SK-N-SH (cell line): ENCODE data around the gene STAMBP.

Source experiments
- CHD2 ChIP-seq: fragments of 150-350 bp; IDR thresholded peaks from 2 replicates; pipeline ENCODE4 v1.6.1; 2018; ENCODE audit warnings: low read length; ENCODE audit not compliant: partially characterized antibody
- CTCF ChIP-seq: fragments of 200-600 bp; sonication (generic); IDR thresholded peaks from 2 replicates; pipeline ENCODE4 v1.6.1; 2017; ENCODE audit warnings: antibody characterized with exemption, mild to moderate bottlenecking, moderate library complexity
- FOXM1 ChIP-seq: IDR thresholded peaks from 2 replicates; pipeline ENCODE4 v1.4.0; 2012; ENCODE audit warnings: low read depth, mild to moderate bottlenecking
- IRF3 ChIP-seq: fragments of 150-350 bp; IDR thresholded peaks from 2 replicates; pipeline ENCODE4 v1.6.1; 2016; ENCODE audit warnings: mild to moderate bottlenecking, low read depth, low read length
- JUND ChIP-seq: IDR thresholded peaks from 2 replicates; pipeline ENCODE4 v1.4.0; 2012
- MAX ChIP-seq: IDR thresholded peaks from 2 replicates; pipeline ENCODE4 v1.4.0; 2012; ENCODE audit warnings: low read depth
- NFIC ChIP-seq: IDR thresholded peaks from 2 replicates; pipeline ENCODE4 v1.4.0; 2012; ENCODE audit warnings: borderline replicate concordance
- PBX3 ChIP-seq: IDR thresholded peaks from 2 replicates; pipeline ENCODE4; 2012
- POLR2AphosphoS5 ChIP-seq: IDR thresholded peaks from 2 replicates; pipeline ENCODE4 v1.6.1; 2012; ENCODE audit warnings: low read depth, low read length
- RAD21 ChIP-seq: IDR thresholded peaks from 2 replicates; pipeline ENCODE4 v1.6.1; 2012; ENCODE audit warnings: mild to moderate bottlenecking, low read length
- RXRA ChIP-seq: IDR thresholded peaks from 2 replicates; pipeline ENCODE4 v1.4.0; 2012; ENCODE audit warnings: low read depth, mild to moderate bottlenecking, borderline replicate concordance
- SIN3A ChIP-seq: IDR thresholded peaks from 2 replicates; pipeline ENCODE4 v1.6.1; 2012; ENCODE audit warnings: low read depth, mild to moderate bottlenecking, low read length, moderate library complexity, borderline replicate concordance
- TCF12 ChIP-seq: IDR thresholded peaks from 2 replicates; pipeline ENCODE4 v1.4.0; 2012
- USF2 ChIP-seq: fragments of 150-350 bp; IDR thresholded peaks from 2 replicates; pipeline ENCODE4 v1.6.1; 2017; ENCODE audit warnings: antibody characterized with exemption, low read length, low read depth, borderline replicate concordance

GRCh38 chr2:73862987-73863386 is 34.2 kb downstream of the STAMBP start:
- TF ChIP-seq CTCF = no peak
- no peak for TF ChIP-seq MAX
- no peak for TF ChIP-seq RXRA
- TF ChIP-seq USF2 = no peak
- TF ChIP-seq PBX3 = no peak
- TF ChIP-seq TCF12 = no peak
- TF ChIP-seq SIN3A = no peak
- no peak for TF ChIP-seq POLR2AphosphoS5
- no peak for TF ChIP-seq JUND
- no peak for TF ChIP-seq RAD21
- no peak for TF ChIP-seq NFIC
- no peak for TF ChIP-seq IRF3
- TF ChIP-seq FOXM1 = no peak
- TF ChIP-seq CHD2 = no peak
